GM21786 (cell line): ENCODE data around the gene EPS8L2.

Experiments
- ATAC-seq: cut with Tn5 transposase; IDR thresholded peaks from one replicate; pipeline ENCODE4 v1.9.1; 2021; ENCODE audit not compliant: unreplicated experiment

Gene EPS8L2

DNA sequence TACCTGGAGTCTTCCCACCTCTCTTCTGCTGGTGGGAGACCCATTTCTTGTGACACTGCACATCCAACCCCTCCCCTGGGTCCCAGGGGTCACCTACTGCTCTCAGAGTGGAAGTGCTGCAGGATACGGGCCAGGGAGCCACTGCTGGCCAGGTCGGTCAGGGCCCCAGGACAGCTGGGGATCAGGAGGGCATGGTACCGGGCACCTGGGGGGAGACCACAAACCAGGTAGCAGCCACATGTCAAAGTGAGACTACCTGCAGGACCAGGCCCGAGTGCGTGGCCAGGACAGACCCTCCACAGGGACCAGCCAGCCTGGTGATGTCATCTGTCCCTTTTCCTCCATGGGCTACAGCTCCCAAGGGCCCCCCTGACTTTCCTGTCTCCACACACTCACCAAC, 67.4 kb downstream of the EPS8L2 start:
- ATAC-seq = no peak

DNA sequence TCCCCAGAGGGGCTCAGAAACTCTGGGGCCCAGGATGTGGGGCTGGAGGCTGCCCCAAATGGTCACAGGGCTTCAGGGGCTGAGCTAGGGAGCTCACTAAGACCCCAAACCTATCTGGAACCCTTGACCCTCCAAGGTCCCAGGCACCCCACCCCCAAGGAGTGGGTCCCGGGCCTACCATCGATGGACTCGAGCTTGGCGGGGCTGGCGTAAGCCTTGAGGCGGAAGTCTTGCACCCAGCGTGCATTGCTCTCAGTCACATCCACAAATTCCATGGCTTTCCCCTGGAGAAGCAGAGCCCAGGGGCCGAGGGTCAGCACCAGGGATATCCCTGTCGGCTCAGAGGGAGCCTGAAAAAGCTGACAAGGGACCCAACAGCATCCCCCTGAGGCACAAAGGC, 67.8 kb downstream of the EPS8L2 start:
- no peak for ATAC-seq

DNA sequence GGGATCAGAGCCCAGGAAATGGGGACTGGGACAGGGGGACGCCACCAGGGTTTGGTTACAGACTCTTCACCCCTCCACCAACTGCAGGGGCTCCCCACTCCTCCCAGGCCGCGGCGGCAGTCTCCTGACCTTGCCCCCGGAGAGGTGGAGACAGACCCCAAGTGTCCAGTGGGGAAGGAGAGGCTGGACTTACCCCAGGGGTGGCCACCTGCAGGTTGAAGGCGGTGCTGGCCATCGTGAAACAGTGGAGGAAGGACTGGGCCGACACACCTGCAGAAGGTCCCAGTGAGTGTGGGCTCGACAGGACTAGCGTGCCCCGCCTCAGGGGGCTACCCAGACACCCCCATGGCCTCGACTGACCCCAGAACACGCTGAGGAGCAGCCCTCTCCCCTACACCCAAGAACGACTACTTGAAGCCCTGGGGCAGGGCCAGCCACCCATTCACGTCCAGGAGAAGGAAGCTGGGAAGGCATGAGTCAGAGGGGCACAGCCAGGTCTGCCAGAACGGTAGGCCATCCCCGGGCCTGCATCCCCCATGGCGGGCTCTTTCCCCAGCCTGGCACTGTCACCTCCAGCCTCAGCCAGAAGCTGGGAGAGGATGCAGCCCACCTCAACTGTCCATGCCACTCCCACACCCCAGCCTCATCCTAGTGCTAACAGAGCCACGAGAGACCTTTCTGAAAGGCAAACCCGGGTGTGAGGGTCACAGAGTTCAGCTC, 69.0 kb downstream of the EPS8L2 start:
- ATAC-seq = no peak

DNA sequence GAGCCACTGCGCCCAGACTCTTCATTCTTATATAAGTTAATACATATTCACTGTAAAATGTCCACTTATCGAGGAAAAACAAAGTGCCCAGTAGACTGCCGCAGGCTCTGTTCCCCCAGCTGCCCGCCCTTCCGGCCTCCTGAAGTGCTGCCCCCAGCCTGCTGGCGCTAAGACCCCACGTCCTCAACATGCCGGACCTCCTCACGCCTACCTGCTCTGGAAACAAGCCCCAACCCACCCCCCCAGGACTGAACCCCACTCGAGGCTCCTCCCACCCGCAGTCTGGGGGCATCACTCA, 70.2 kb downstream of the EPS8L2 start:
- no peak for ATAC-seq

DNA sequence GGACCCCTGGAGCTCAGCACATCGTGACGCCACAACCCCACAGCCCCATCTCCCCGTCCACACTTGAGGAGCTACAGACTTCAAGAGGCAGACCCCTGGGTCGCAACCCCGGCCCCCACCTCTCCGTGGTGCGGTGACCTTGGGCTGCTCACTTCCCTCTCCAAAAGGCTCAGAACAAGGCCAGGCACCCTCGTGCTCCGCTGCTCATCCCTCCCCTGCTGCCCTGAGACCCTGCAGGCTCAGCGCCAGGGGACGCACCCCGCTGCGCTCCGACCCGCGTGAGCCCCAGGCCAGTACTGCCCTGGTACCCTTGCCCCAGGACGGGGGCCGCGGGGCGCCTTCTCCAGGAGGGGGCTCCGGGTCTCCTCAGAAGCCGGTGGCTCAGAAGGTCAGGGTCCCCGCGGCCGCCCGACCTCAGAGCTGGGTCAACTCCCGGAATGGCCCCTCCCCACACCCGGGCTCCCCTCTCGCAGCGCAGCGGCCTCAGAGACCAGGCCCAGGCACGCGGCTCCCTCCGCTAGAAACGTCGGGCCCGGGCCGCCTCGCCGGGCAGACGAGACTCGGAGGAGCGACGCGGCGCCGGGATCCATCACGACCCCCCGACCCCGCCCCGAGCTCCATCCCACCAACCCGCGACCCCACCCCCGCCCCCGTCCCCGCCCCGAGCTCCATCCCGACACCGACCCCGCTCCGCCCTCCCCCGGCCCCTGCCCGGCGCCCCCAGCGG, 70.7 kb downstream of the EPS8L2 start:
- peak; percentile 30 for ATAC-seq
